GM04503 (cell line): Measurements from ENCODE around the gene PTPN14.
A peak's percentile ranks its signal among the peaks of the same experiment; 100 is the strongest.

Experiments
- DNase-seq: peaks from one replicate; pipeline ENCODE4 v3.0.0-alpha.2; 2012; ENCODE audit warnings: low read depth

Gene PTPN14

DNA sequence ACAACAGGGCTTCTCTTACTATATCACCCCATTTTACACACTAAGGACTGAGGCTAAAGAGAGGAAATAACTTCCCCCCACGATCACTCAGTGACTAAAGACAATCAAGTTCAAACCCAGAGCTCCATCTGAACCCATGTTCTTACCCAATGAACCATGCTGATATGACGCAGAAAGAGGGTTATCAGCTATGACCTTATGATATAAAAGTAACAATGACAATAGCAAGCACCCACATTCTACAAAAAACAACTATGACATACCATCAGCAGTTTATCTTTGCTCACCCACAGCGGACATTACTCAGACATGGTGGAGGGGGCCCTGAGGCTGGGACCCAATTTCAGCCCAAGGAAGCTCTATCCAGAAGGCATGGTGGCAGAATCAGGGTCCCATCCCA is 75.7 kb downstream of the PTPN14 start:
- no peak for DNase-seq

DNA sequence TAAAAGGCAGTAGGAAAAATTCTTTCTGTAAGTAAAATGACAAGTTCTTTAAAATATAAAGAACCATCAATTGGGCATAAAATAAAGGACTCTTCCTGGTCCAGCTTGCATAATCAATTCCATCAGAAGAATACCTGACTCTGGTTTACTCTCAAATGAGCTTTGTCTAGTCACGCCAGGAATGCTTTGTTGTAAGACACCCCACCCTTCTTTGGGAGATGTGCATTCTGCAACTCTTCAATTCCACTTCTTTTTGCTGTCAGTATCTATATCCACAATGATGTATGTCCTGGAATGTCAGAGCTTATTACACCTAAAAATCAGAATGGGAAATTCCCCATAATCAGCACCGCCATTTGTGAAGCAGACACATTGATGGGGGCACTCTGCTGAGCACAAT is 76.1 kb downstream of the PTPN14 start:
- no peak for DNase-seq

GRCh38 chr1:214474467-214474866 is 76.9 kb downstream of the PTPN14 start:
- no peak for DNase-seq

GRCh38 chr1:214473862-214474261 is 77.5 kb downstream of the PTPN14 start:
- no peak for DNase-seq

GRCh38 chr1:214473387-214473786 is 78.0 kb downstream of the PTPN14 start:
- DNase-seq: peak; percentile 38

DNA sequence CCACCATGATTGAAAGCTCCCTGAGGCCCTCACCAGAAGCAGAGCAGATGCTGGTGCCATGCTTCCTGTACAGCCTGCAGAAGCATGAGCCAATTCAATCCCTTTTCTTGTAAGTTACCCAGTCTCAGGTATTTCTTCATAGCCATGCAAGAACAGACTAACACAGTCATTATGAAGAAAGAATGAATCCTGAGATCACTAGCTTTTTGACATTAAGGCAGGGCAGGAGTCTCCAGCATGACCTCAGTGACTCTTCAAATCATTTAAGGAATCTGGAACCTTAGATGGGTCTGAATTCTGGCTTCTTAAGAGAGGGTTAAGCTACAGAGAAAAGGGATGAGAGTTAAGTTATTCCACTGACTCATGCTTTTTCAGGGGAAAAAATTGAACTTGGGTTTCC is 79.0 kb downstream of the PTPN14 start:
- DNase-seq: peak; percentile 59

DNA sequence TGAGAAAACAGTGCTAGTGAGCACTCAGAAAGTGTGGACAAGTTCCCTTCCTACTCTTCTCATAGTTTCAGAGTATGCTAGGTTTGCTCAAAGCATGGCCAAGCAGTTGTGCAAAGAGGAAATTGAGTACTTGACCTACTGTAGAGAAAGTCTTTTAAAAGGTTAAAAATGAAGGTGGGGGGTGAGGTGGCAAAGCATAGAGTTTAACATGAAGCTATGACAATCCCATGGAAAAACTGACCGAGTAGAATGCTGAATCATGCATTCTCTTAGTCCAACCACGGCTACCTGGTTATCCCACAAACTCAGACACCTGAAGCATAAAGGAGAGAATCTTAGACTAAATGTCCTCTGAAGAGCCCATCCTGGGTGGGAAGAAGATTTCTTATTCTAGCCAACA is 79.9 kb downstream of the PTPN14 start:
- DNase-seq: no peak

DNA sequence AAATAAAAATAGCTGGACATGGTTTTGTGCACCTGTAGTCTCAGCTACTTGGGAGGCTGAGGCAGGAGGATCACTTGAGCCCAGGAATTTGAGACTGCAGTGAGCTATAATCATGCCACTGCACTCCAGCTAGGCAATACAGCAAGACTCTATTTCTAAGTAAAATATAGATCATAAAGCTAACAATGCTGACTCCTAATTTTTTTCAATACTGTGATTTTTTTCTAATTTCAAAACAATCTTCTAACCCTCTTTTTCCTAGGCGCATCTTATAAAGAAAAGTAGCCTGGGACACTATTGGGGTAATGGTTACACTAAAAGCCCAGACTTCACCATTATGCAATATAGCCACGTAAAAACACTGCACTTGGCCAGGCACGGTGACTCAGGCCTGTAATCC is 81.3 kb downstream of the PTPN14 start:
- DNase-seq: no peak

DNA sequence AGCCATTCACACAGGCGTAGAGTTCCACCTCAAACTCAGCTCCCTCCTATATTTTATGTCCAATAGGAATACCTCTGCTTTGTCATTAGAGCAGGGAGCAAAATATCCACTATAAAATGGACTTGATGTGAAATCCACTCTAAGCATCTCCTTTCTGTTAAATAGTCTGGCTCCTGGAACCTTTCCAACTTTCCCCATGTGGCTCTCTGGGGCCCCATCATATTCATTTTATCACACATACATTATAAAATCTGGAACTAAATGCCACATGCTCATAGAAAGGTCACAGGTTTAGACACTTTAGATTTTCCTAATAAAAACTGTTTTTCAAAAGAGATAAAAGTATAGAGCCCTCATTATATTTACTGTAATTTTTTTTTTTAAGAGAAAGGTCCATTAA is 82.1 kb downstream of the PTPN14 start:
- no peak for DNase-seq

DNA sequence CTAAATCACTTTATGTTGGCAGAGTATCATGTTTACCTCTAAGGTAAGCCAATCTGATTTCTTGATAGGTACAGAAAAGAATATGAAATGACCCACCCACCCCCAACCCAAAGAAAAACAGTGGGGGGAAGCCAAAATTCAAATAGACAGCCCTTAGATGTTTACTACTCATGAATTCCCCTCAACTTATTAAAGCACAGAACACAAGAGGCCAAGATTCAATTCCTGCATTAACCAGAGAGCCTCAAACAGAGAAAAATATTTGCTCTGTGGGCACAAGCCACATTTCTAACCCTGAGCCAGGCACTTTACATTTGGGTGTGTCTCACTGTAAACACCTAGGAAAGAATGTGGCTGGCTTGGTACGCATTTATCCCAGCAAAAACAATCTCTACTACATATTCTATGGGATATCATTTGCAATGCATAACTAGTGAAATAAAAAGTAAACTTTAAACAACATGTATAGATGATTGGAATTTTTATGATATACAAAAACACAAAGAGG is 84.3 kb downstream of the PTPN14 start:
- DNase-seq: no peak

DNA sequence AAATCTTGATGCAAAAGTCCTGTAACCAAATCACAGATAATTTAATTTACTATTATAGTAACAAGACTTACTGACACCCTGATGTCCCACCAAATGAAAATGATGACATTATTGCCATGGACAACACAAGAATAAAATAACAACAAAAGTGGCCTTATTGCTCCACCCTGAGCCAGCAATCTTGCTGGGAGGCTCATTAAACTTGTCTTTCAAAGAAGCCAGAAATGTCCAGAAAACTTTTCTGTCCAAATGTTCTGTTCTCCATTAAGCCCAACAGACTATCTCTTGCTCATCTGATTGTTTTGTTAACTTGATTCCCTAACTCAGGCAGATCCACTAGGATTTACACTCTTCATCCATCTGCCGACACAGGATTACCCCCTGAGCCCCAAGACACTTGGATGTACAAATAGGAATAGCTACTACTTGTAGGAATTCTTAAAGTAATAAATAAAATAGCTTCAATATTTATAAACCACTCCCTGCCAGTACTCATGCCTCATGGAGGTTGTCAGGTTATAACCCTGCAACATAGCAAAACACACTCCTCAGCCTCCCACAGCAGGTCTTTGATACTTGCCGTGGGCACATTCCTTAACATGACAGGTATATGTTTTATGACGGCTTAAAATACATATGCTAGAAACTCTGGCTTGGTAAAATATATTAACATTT is 84.9 kb downstream of the PTPN14 start:
- DNase-seq: no peak

- no peak for DNase-seq
Observed at GRCh38 chr1:214464445-214465287, 86.7 kb downstream of the PTPN14 start.

- DNase-seq: no peak
Observed at GRCh38 chr1:214463596-214463995, 87.8 kb downstream of the PTPN14 start.

- no peak for DNase-seq
Observed at GRCh38 chr1:214462882-214463281, 88.5 kb downstream of the PTPN14 start.

GRCh38 chr1:214461305-214461704 is 90.1 kb downstream of the PTPN14 start:
- DNase-seq: no peak

DNA sequence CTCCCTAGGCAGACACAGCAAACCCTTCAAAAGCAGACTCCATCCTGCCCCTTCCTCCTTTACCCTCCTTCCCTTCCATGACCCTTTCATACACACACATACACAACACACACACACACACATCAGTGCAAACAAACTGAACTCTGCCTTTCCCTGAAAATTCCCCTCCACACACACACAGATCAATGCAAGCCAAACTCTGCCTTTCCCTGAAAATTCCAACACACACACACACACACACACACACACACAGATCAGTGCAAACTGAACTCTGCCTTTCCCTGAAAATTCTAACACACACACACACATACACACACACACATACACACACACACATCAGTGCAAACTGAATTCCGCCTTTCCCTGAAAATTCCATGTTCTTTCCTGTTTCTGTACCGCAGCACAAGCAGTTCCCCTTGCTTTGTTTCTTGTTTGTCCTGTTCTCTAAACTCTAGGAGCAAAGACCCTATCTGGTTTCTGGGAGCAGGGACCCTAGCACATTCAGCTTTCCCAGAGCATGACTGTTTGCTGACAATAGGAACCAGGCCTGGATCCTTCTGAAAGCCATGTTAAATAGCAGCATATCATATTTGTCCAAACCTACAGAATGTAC is 91.0 kb downstream of the PTPN14 start:
- DNase-seq: no peak

DNA sequence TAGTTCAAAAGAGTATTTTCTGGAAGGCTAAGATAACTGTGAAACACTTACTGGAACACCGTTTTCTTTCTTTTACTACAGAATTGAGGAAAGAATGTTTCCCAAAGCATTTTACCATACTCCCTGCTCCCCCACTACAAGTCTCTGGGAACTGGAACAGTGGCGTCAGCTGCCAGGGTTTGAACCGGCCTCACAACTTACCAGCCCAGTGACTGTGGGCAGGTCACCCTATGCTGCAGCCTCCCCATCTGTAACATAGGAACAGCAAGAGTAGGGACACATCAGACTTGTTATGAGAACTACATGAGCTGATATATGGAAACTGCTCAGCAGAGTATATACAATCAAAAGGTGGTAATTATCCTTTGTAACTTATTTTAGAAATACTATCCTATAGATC is 91.5 kb downstream of the PTPN14 start:
- DNase-seq: no peak

GRCh38 chr1:214458541-214458940 is 92.9 kb downstream of the PTPN14 start:
- DNase-seq: no peak

DNA sequence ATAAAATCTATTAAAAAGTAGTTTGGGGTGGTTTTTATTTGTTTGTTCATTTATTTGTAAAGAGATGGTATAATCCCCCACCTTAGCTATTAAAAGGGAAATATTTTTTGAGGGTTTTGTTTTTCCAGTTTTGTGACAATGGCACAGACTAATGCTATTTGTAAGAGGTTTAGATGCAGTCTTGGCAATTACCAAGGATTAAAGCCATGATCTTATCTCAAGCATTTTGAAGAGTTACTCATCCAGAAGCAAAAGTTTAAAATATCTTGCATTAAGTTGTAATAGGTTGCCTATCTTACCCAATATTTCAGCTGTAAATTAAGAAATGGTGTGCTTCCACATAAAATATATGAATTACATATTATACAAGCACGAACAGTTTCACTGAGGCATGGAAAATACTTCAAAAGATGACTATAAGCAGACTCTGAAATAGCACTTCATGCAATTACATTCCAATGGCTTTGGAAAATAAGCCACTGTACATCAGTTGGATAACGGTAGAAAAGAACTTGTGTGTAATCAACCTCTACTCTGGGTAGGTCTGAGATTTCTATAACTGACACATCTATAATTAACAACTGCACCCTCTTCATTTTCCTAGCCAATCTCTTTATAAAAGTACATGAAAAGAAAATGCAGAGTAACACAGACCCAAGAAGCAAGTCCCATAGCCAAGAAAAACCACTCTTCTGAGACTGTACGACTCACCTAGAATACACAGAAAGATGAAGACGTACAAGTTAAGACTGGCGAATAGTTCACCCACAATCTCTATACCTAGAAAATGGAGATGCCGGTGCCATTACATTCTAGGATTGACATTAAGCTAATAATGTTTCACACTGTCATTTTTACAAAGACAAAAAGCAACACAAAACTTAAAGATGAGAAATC is 95.2 kb downstream of the PTPN14 start:
- no peak for DNase-seq

GRCh38 chr1:214455479-214455878 is 95.9 kb downstream of the PTPN14 start:
- DNase-seq: no peak

DNA sequence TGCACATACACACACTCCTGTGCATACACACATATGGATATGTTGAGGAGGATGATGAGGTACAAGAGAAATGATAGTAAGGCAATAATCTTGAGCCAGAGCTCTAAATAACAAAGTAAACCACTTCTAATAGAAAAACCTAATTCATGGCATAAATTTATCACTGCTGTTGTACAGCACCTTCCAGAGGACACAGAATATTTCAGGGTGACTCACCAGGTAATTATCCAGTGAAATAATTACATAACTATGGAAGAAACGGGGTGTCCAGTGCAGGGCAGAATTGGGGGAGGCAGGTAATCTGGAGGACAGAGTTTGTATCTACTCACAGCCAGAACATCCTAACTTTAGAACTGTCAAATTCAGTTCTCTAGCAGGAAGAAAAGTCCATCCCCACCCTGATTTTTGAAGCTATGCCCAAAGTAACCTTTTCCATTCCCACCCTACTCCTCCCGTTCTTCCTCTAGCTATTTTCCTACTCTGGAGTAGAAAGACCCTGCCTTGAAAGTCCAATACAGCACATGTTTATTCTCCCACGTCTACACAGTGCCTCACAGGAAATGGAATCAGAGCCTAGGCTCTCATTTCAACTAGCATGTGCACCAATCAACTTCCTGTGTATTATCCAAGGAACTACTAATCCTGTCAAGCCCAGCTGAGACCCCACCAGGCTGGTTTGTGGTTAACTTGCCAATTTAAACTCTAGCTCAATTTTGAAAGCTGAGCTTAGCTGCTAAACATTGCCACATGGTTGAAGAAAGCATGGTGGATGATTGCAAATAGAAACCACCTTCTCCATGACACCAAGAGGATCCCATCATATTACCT is 96.6 kb downstream of the PTPN14 start:
- no peak for DNase-seq
